ENCODE data around the gene CAMTA1. TPM values are rescaled to one million over a fixed set of nuclear protein-coding genes. Genes with fewer than 3 reads are reported as not detected.

The CAMTA1 gene
- total and polyA plus RNA-seq, 4 donors: 18.0 to 93.5 (median 35.8) TPM

DNA sequence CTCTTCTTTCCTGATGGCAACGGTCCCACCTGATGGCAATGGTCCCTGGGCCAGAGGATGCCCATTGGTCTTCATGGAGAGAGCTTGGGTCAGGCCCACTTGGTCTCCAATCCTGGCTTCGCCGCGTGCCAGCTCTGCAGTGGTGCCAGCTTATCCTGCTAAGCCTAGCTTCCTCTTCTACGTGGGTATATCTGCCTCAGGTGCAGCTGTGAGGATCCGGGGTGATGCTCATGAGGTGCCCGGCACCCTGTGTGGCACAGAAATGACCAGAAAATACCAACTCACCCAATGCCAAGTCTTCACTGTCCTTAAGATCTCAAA lies 437.4 kb downstream of the CAMTA1 start:
- no peak for DNase-seq (ENCODE audit: low spot score)
- no peaks in the 10 kb centered on the region for H3K4me1 ChIP-seq (ENCODE audit: control insufficient read depth in 4 of 4, insufficient read depth in 4 of 4, low read length in 3 of 4)
- H3K9me3 ChIP-seq (ENCODE audit: control insufficient read depth in 4 of 4, low read length in 3 of 4): no peaks in the 10 kb centered on the region
- no peak overlapping the region for H3K27ac ChIP-seq (ENCODE audit: low read depth in 1 of 2, low read length in 2 of 2)
- no peak for TF ChIP-seq EGR1 (IDR thresholded peaks at IDR 0.05; ENCODE audit: low read depth in 2 of 2)
- TF ChIP-seq, protein P1, sequence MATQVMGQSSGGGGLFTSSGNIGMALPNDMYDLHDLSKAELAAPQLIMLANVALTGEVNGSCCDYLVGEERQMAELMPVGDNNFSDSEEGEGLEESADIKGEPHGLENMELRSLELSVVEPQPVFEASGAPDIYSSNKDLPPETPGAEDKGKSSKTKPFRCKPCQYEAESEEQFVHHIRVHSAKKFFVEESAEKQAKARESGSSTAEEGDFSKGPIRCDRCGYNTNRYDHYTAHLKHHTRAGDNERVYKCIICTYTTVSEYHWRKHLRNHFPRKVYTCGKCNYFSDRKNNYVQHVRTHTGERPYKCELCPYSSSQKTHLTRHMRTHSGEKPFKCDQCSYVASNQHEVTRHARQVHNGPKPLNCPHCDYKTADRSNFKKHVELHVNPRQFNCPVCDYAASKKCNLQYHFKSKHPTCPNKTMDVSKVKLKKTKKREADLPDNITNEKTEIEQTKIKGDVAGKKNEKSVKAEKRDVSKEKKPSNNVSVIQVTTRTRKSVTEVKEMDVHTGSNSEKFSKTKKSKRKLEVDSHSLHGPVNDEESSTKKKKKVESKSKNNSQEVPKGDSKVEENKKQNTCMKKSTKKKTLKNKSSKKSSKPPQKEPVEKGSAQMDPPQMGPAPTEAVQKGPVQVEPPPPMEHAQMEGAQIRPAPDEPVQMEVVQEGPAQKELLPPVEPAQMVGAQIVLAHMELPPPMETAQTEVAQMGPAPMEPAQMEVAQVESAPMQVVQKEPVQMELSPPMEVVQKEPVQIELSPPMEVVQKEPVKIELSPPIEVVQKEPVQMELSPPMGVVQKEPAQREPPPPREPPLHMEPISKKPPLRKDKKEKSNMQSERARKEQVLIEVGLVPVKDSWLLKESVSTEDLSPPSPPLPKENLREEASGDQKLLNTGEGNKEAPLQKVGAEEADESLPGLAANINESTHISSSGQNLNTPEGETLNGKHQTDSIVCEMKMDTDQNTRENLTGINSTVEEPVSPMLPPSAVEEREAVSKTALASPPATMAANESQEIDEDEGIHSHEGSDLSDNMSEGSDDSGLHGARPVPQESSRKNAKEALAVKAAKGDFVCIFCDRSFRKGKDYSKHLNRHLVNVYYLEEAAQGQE (IDR thresholded peaks at IDR 0.05): no peak
- TF ChIP-seq FOXA2 (IDR thresholded peaks at IDR 0.05): no peak
- TF ChIP-seq SP1 (IDR thresholded peaks at IDR 0.05): no peak
- no peak for TF ChIP-seq JUND (IDR thresholded peaks at IDR 0.05)
- TF ChIP-seq TAF1 (conservative IDR thresholded peaks at IDR 0.05): no peak
- TF ChIP-seq, protein P2, sequence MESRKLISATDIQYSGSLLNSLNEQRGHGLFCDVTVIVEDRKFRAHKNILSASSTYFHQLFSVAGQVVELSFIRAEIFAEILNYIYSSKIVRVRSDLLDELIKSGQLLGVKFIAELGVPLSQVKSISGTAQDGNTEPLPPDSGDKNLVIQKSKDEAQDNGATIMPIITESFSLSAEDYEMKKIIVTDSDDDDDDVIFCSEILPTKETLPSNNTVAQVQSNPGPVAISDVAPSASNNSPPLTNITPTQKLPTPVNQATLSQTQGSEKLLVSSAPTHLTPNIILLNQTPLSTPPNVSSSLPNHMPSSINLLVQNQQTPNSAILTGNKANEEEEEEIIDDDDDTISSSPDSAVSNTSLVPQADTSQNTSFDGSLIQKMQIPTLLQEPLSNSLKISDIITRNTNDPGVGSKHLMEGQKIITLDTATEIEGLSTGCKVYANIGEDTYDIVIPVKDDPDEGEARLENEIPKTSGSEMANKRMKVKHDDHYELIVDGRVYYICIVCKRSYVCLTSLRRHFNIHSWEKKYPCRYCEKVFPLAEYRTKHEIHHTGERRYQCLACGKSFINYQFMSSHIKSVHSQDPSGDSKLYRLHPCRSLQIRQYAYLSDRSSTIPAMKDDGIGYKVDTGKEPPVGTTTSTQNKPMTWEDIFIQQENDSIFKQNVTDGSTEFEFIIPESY (IDR thresholded peaks at IDR 0.05): no peak
- no peak for TF ChIP-seq RXRA (IDR thresholded peaks at IDR 0.05)
- TF ChIP-seq, protein P3, sequence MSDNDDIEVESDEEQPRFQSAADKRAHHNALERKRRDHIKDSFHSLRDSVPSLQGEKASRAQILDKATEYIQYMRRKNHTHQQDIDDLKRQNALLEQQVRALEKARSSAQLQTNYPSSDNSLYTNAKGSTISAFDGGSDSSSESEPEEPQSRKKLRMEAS (IDR thresholded peaks at IDR 0.05): no peak
- no peak overlapping the region for H3K9ac ChIP-seq (ENCODE audit: low read depth in 1 of 2, low read length in 2 of 2)
- H3K27me3 ChIP-seq (ENCODE audit: control insufficient read depth in 4 of 4, insufficient read depth in 4 of 4, low read length in 3 of 4): no peaks in the 10 kb centered on the region
- no peak overlapping the region for H3K4me3 ChIP-seq (ENCODE audit: low read depth in 1 of 3, low read length in 3 of 3)
- WGBS: 87% methylated on average over 7 of the region's 7 CpGs
- H3K36me3 ChIP-seq (ENCODE audit: control insufficient read depth in 4 of 4, insufficient read depth in 3 of 4, low read depth in 1 of 4, low read length in 3 of 4): no peaks in the 10 kb centered on the region

DNA sequence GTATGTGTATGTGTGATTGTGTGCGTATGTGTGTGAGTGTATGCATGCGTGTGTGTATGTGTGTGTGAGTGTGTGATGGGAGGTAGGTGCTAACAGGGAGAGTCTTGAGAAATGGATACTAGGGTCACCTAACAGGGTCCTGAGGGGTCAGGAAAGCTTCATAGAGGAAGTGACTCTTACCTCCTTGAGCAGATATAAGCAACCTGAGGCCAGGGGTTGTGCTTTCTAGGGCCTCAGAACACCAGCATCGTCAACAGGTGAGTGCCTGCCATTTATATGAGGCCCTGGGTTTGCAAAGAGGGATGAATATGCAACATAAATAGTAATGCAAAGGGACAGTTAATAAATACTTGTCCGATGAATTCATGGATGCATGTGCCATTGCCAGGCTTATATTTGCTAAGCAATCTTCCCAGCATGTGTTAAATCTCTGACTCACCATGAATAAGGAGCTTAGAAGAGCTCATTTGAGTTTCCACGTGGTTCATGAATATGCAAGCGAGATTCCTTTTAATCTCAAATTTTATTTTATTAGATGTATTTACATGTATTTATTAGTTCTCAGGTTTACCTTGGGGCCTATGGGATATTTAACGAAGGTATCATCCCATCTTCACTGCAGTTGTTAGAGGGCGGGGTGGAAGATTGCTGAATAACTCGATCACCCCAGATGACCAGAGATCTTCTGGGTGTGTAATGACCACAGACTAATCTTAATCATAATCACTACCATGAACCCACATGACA lies 438.3 kb downstream of the CAMTA1 start:
- Histone ChIP-seq H3K9ac (ENCODE audit: low read depth in 1 of 2, low read length in 2 of 2) (no peak overlapping the region), H3K9me3 (ENCODE audit: control insufficient read depth in 4 of 4, low read length in 3 of 4) (no peaks in the 10 kb centered on the region), H3K27me3 (ENCODE audit: control insufficient read depth in 4 of 4, insufficient read depth in 4 of 4, low read length in 3 of 4) (no peaks in the 10 kb centered on the region), H3K27ac (ENCODE audit: low read depth in 1 of 2, low read length in 2 of 2) (no peak overlapping the region), H3K36me3 (ENCODE audit: control insufficient read depth in 4 of 4, insufficient read depth in 3 of 4, low read depth in 1 of 4, low read length in 3 of 4) (no peaks in the 10 kb centered on the region), H3K4me3 (ENCODE audit: low read depth in 1 of 3, low read length in 3 of 3) (no peak overlapping the region), H3K4me1 (ENCODE audit: control insufficient read depth in 4 of 4, insufficient read depth in 4 of 4, low read length in 3 of 4) (no peaks in the 10 kb centered on the region)
- 92% methylated on average over 9 of the region's 9 CpGs for WGBS
- no peak for TF ChIP-seq GABPA (IDR thresholded peaks at IDR 0.05 in 1 of 2, conservative IDR thresholded peaks at IDR 0.05 in 1 of 2)
- no peak for DNase-seq (ENCODE audit: low spot score)

DNA sequence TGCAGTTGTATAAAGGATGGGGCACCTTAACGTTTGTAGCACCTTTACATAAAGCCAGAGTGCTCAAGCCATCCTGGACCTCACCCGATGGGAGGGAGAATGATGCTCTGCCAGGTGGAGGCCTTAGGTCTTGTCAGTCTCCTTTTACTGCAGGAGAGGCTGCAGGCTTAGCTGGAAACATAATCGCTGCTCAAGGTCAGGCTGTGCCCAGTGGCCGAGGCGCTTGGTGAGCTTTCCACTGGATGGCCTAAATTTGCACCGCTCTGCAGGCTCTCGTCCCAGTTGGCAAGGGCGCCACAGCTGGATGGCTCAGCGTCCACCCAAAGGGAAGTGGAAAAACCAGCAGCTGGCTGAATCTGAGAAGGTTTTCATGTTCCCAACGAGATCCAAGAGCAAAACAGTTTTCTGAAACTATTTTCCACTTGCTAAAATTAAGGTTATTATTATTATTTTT lies 438.9 kb downstream of the CAMTA1 start:
- Histone ChIP-seq H3K9me3 (ENCODE audit: control insufficient read depth in 4 of 4, low read length in 3 of 4) (no peaks in the 10 kb centered on the region), H3K4me3 (ENCODE audit: low read depth in 1 of 3, low read length in 3 of 3) (no peak overlapping the region), H3K27me3 (ENCODE audit: control insufficient read depth in 4 of 4, insufficient read depth in 4 of 4, low read length in 3 of 4) (no peaks in the 10 kb centered on the region), H3K36me3 (ENCODE audit: control insufficient read depth in 4 of 4, insufficient read depth in 3 of 4, low read depth in 1 of 4, low read length in 3 of 4) (no peaks in the 10 kb centered on the region), H3K27ac (ENCODE audit: low read depth in 1 of 2, low read length in 2 of 2) (no peak overlapping the region), H3K4me1 (ENCODE audit: control insufficient read depth in 4 of 4, insufficient read depth in 4 of 4, low read length in 3 of 4) (no peaks in the 10 kb centered on the region), H3K9ac (ENCODE audit: low read depth in 1 of 2, low read length in 2 of 2) (no peak overlapping the region)
- 77% methylated on average over 10 of the region's 10 CpGs for WGBS
- no peak for DNase-seq (ENCODE audit: low spot score)
- TF ChIP-seq GABPA (IDR thresholded peaks at IDR 0.05 in 1 of 2, conservative IDR thresholded peaks at IDR 0.05 in 1 of 2) (no peak), YY1 (IDR thresholded peaks at IDR 0.05) (no peak)

Data from liver (tissue), 9 donors.